Ovary (tissue), 9 donors: ENCODE data around the gene ZBTB25. TPM values are rescaled to one million over a fixed set of nuclear protein-coding genes. Genes with fewer than 3 reads are reported as not detected.

Source experiments
- DNase-seq, 5 donors: peaks; one replicate each; pipeline ENCODE4 v3.0.0-alpha.2; 2019 to 2020
- H3K27ac ChIP-seq, 2 donors: fragments of 200-600 bp; one replicate each; pipeline versions ENCODE4 v1.5.1 to v1.8.0; 2019 to 2022
- H3K27me3 ChIP-seq: fragments of 200-600 bp; one replicate; pipeline ENCODE4 v1.8.0; 2022
- H3K36me3 ChIP-seq: fragments of 200-600 bp; sonication (generic); one replicate; pipeline ENCODE4 v1.5.1; 2019
- H3K4me1 ChIP-seq: one replicate; pipeline ENCODE4 v1.8.1; 2013; ENCODE audit warnings: mild to moderate bottlenecking, moderate library complexity; ENCODE audit not compliant: insufficient read depth
- H3K4me3 ChIP-seq: fragments of 200-600 bp; sonication (generic); one replicate; pipeline ENCODE4 v1.5.1; 2017
- H3K9me3 ChIP-seq, 2 donors: fragments of 200-600 bp in 1 of 2; sonication (generic) in 1 of 2; one replicate each; pipeline versions ENCODE4 v1.5.1 to v1.8.1; 2013 to 2019; ENCODE audit warnings: mild to moderate bottlenecking in 1 of 2, moderate library complexity in 1 of 2
- EP300 ChIP-seq: sonication (generic); formaldehyde crosslinking; IDR thresholded peaks from one replicate; pipeline ENCODE4 v1.6.1; 2017; ENCODE audit warnings: antibody characterized with exemption
- POLR2A ChIP-seq: fragments of 450-650 bp; IDR thresholded peaks from one replicate; pipeline ENCODE4 v1.6.1; 2017; ENCODE audit warnings: antibody characterized with exemption, mild to moderate bottlenecking, moderate library complexity
- WGBS, 3 donors: extraction: QIAGEN DNeasy Blood & Tissue Kit in 1 of 3; methylation state at CpG; one replicate each; pipeline versions ENCODE4 v1.1.5 to v1.1.7; 2013 to 2017; 5-methylcytosine and 5-hydroxymethylcytosine counted together
- intact Hi-C, 4 donors: fragments of 100-400 bp; cut with DNase I; formaldehyde crosslinking; loops; one replicate each; pipeline versions ENCODE4 v1.11.0 to v1.15.1; 2022 to 2023
- polyA plus RNA-seq, 2 donors: library from polyadenylated mRNA; stranded (reverse); fragments of 200-250 nt in 1 of 2; fragments of 350-450 nt in 1 of 2; fragmentation: Illumina TruSeq in 1 of 2; extraction: RNeasy Lipid Tissue Mini Kit (QIAGEN cat#74804) in 1 of 2; gene quantifications; one replicate each; pipeline ENCODE4 v1.2.3, GENCODE V29; 2013 to 2014
- total RNA-seq, 7 donors: library from RNA; depleted of rRNA in 2 of 7; stranded (reverse); fragments of >200 nt in 2 of 7; fragmentation: NEBNext Ultra II Directional in 3 of 7; extraction: Animal tissue kit (Norgen Biotek cat#: 25700) in 3 of 7; gene quantifications; one replicate each; pipeline versions ENCODE4 v1.1.0 to v1.2.4, GENCODE V29; 2016 to 2023
- TF ChIP-seq, protein P1 (sequence below), 3 donors: fragments of 450-650 bp in 2 of 3; fragments of 200-600 bp in 1 of 3; IDR thresholded peaks; one replicate each; pipeline versions ENCODE4 v1.5.1 to v1.8.0; 2016 to 2022; ENCODE audit warnings: antibody characterized with exemption in 3 of 3, mild to moderate bottlenecking in 1 of 3
- donor health status: DM: no; HTN: no; CAD: no; lungs with moderate emphysema.
- donor health status: DM: no; HTN: no; CAD: no.
- donor health status: Bipolar disorder and iron deficiency.
- donor health status: DM: yes; HTN: yes; CAD: no.
- donor health status: DM: no; HTN: no; CAD: no.
- donor health status: DM: yes; HTN: yes; CAD: no.

ZBTB25 gene
- total and polyA plus RNA-seq, 9 donors = 3.5 to 22.6 (median 13.5) TPM

DNA sequence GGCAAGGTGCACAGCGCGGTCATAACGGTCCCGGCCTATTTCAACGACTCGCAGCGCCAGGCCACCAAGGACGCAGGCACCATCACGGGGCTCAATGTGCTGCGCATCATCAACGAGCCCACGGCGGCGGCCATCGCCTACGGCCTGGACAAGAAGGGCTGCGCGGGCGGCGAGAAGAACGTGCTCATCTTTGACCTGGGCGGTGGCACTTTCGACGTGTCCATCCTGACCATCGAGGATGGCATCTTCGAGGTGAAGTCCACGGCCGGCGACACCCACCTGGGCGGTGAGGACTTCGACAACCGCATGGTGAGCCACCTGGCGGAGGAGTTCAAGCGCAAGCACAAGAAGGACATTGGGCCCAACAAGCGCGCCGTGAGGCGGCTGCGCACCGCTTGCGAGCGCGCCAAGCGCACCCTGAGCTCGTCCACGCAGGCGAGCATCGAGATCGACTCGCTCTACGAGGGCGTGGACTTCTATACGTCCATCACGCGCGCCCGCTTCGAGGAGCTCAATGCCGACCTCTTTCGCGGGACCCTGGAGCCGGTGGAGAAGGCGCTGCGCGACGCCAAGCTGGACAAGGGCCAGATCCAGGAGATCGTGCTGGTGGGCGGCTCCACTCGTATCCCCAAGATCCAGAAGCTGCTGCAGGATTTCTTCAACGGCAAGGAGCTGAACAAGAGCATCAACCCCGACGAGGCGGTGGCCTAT, 37.8 kb upstream of the ZBTB25 start:
- intact Hi-C loops = loop anchor here in 3 of 4 donors (2.0 to 10.0 kb wide), 3 partner anchors 93 to 97 kb away; no protein-coding TSS in a partner anchor
- H3K36me3 ChIP-seq = no peaks in the 10 kb centered on the region
- peak overlapping the region; percentile 65 for H3K4me3 ChIP-seq
- TF ChIP-seq, protein P1, sequence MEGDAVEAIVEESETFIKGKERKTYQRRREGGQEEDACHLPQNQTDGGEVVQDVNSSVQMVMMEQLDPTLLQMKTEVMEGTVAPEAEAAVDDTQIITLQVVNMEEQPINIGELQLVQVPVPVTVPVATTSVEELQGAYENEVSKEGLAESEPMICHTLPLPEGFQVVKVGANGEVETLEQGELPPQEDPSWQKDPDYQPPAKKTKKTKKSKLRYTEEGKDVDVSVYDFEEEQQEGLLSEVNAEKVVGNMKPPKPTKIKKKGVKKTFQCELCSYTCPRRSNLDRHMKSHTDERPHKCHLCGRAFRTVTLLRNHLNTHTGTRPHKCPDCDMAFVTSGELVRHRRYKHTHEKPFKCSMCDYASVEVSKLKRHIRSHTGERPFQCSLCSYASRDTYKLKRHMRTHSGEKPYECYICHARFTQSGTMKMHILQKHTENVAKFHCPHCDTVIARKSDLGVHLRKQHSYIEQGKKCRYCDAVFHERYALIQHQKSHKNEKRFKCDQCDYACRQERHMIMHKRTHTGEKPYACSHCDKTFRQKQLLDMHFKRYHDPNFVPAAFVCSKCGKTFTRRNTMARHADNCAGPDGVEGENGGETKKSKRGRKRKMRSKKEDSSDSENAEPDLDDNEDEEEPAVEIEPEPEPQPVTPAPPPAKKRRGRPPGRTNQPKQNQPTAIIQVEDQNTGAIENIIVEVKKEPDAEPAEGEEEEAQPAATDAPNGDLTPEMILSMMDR (IDR thresholded peaks at IDR 0.05) = no peak
- TF ChIP-seq EP300 = no peak
- no peak for TF ChIP-seq POLR2A
- 11 to 19% (median 17%) methylated on average over 54 to 73 of the region's 73 CpGs for WGBS, 3 donors
- no peak overlapping the region for H3K27ac ChIP-seq
- no peaks in the 10 kb centered on the region for H3K27me3 ChIP-seq
- DNase-seq = peak; percentile 21 to 60 (median 48)
- no peaks in the 10 kb centered on the region for H3K9me3 ChIP-seq
- H3K4me1 ChIP-seq = peaks cover 8% of the 10 kb centered on the region

DNA sequence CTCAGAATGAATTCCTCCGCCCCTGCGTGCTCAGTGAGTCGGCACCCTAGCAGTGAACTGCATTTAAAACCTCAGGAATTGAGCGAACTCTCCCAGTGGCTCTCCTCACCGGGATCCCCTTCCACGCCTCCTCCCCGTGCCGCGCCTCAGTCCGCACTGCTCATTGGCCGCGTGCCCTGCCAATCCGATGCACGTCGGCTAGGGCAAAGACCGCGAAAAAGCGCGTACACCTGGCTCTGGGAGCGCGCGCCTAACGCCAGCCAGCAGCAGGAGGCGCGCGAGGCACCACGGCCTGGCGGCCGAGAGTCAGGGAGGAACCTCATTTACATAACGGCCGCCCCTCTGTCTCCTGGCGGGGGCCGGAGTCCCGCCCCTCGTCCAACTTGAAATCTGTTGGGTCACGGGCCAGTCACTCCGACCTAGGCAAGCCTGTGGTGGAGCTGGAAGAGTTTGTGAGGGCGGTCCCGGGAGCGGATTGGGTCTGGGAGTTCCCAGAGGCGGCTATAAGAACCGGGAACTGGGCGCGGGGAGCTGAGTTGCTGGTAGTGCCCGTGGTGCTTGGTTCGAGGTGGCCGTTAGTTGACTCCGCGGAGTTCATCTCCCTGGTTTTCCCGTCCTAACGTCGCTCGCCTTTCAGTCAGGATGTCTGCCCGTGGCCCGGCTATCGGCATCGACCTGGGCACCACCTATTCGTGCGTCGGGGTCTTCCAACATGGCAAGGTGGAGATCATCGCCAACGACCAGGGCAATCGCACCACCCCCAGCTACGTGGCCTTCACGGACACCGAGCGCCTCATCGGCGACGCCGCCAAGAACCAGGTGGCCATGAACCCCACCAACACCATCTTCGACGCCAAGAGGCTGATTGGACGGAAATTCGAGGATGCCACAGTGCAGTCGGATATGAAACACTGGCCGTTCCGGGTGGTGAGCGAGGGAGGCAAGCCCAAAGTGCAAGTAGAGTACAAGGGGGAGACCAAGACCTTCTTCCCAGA, 36.9 kb upstream of the ZBTB25 start, which contains the start of gene HSPA2:
Gene HSPA2, plus strand, starts transcription at position 534 of the 995 bp plus-strand sequence. Its CDS starts 109 bp downstream, at position 643.
- H3K36me3 ChIP-seq = no peaks in the 10 kb centered on the region
- intact Hi-C loops = loop anchor here in 3 of 4 donors (2.0 to 10.0 kb wide), 3 partner anchors 94 to 98 kb away; no protein-coding TSS in a partner anchor
- H3K4me3 ChIP-seq = peak within 1 kb of the TSS; percentile 65
- TF ChIP-seq, protein P1 (IDR thresholded peaks at IDR 0.05) = peak; percentile 73 to 93 (median 85)
- no peak for TF ChIP-seq EP300
- TF ChIP-seq POLR2A = peak; percentile 80
- no peaks in the 10 kb centered on the region for H3K9me3 ChIP-seq
- H3K4me1 ChIP-seq = peaks cover 8% of the 10 kb centered on the region
- WGBS, 3 donors = 5 to 9% (median 7%) methylated on average over 65 to 79 of the region's 79 CpGs
- DNase-seq = peak; percentile 98 to 100 (median 99)
- H3K27me3 ChIP-seq = no peaks in the 10 kb centered on the region
- peak within 1 kb of the TSS in 1 of 2 donors; percentile 57 for H3K27ac ChIP-seq

DNA sequence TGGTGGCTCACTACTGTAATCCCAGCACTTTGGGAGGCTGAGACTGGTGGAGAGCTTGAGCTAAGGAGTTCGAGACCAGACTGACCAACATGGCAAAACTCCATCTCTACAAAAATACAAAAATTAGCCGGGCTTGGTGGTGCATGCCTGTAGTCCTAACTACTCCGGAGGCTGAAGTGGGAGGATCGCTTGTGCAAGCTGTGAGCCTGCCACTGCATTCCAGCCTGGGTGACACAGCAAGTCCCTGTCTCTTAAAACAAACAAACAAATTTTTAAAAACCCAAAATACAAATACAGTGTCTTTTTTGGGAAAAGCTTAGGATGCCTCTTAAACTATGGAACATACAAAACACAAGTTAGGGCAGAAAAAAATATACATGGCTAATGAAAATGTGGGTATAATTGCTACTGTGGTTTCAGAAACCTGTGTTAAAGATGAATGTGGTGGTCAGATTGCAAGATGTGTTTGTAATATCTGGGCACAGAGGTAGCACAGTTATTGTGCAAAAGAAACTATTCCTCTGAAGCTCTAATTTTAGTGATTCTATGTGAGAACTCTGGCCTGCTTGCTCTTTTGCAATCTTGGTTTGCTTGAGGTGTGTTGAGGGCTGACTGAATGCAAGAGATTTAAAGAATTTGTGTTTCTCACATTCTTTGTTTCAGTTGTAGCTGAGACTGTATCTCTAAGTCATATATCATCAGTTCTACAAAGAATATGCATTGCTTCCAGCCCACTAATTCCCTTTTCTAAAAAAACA, 33.0 kb upstream of the ZBTB25 start:
- intact Hi-C loops = no loop called here
- TF ChIP-seq, protein P1 (IDR thresholded peaks at IDR 0.05) = no peak
- TF ChIP-seq EP300 = no peak
- no peak for TF ChIP-seq POLR2A
- Histone ChIP-seq H3K27ac (no peak overlapping the region), H3K36me3 (no peaks in the 10 kb centered on the region), H3K9me3 (no peaks in the 10 kb centered on the region), H3K4me3 (no peak overlapping the region), H3K4me1 (peaks cover 5% of the 10 kb centered on the region), H3K27me3 (no peaks in the 10 kb centered on the region)
- no peak for DNase-seq
- WGBS, 3 donors = 66 to 71% (median 68%) methylated on average over 4 of the region's 4 CpGs

DNA sequence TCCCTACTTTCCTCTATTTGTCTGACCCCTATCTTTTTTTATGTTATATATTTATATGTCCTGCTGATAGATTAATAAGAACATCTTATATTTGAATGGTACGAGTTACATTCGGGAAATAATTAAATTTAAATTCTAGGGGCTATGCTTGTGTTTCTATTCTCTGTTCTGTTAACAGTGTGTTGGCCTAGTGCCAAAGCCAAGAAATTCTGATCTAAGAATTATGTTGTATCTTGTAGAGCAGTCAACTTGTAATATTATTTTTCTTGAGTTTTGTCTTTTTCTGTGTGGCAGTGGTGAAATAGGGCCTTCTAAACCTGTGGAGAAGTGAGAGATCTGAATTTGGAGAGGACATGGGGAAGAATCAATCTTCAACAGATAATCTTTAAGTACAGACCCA, 27.9 kb upstream of the ZBTB25 start:
- intact Hi-C loops = no loop called here
- H3K4me3 ChIP-seq = no peak overlapping the region
- H3K36me3 ChIP-seq = no peaks in the 10 kb centered on the region
- no peak for DNase-seq
- H3K9me3 ChIP-seq = no peaks in the 10 kb centered on the region
- no peaks in the 10 kb centered on the region for H3K27me3 ChIP-seq
- TF ChIP-seq EP300 = no peak
- no peak for TF ChIP-seq POLR2A
- TF ChIP-seq, protein P1 (IDR thresholded peaks at IDR 0.05) = no peak
- H3K27ac ChIP-seq = no peak overlapping the region
- no peaks in the 10 kb centered on the region for H3K4me1 ChIP-seq
- 58 to 90% (median 89%) methylated on average over 2 of the region's 2 CpGs for WGBS, 3 donors
